HG03196 (cell line): ENCODE results near the gene ACSL3.
"Not testable (repeated sequence)": the region's sequence is repeated elsewhere in the genome, so short reads cannot be mapped to it uniquely, and the experiment has no call there.

ENCODE experiments used
- ATAC-seq: cut with Tn5 transposase; IDR thresholded peaks from one replicate; pipeline ENCODE4 v1.9.1; 2021; ENCODE audit not compliant: unreplicated experiment

ACSL3 gene

GRCh38 chr2:222968550-222969155 lies 107.8 kb downstream of the ACSL3 start:
- no peak for ATAC-seq

DNA sequence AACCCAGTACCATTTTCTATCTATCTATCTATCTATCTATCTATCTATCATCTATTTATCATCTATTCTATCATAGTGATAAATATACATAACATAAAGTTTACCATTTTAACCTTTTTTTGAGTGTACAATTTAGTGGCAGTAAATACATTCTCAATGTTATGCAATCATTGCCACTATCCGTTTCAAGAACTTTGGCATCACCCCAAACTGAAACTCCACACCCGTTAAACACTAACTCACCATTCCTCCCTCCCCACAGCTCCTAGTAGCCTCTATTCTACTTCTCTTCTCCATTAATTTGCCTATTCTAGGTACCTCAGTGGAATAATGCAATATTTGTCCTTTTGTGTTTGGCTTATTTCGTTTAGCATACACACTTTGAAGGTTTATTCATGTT lies 108.7 kb downstream of the ACSL3 start:
- ATAC-seq = no peak

DNA sequence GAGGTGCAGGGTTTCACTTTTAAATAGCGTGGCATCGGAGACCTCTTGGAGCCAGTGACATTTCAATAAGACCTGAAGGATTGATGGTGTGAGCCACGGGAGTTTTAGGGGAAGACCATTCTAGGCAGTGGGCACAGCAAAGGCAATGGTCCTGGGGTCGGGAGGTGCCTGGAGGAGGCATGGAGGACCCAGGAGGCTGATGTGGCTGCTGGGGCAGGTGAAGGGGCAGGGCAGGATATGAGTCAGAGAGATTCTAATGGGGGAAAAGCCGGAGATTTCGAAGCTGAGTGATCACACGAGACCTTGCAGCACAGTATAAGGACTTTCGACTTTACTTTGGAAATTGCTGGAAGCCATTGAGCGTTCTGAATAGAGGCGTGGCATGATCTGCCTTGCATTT lies 111.6 kb downstream of the ACSL3 start:
- ATAC-seq = no peak

- ATAC-seq = no peak
These were observed 112.4 kb downstream of the ACSL3 start for GRCh38 chr2:222973237-222973636.

DNA sequence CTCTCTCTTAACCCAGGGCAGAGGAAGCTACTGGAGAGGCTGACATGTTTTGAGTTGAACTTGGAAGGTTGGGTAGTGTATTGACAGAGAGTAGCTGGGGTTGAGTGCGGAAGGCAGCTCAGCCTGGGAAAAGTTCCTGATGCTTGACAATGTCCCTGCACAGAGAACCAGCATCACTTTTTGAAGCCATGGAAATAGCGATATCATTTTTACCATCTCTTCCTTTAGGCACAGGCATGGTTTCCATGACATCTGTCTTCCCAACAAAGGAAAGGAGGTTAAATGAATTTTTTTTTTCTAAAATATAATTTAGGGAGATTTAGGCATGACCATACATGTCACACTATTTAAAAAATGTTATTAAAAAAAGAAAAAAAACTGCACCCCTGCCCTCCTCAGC lies 112.9 kb downstream of the ACSL3 start:
- ATAC-seq = no peak

- ATAC-seq = no peak
These were observed 115.8 kb downstream of the ACSL3 start for GRCh38 chr2:222976521-222977061.

- no peak for ATAC-seq
These were observed 116.3 kb downstream of the ACSL3 start for GRCh38 chr2:222977121-222977520.

DNA sequence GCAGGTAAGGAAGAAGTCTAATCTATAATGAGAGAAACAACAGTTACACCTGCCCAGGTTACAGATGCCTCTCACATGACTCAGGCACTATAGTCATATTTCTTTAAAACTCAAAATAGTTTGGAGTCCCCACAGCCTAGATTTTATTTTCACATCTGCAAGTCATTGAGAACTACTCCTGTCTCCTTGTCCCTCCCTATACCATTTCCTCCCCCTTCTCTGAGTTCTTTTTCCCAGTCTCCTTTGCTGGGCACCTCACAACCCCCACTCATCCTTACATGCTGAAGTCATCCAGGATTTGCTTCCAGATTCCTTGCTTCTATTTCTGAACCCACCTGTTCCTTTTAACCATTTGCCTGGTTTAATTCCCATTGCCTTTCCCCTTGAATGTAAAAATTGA lies 118.0 kb downstream of the ACSL3 start:
- ATAC-seq = no peak

DNA sequence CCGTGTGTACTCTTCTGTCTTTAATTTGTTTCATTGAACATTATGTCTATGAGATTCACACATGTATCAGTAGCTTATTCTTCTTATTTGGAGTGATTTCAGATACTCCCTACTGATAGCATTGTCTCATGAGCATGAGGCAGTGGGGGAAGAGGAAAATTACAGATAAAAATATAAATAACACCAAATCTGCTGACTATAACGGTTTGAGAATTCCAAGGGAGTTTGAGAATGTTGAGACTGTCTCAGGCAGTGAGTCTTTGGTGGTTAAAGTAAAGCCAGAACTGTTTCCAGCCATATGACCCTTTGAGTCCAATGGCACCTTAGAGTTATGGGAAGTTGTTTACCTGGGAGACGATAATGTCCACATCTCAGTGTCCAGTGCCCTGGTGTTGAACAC lies 118.6 kb downstream of the ACSL3 start:
- ATAC-seq = no peak

DNA sequence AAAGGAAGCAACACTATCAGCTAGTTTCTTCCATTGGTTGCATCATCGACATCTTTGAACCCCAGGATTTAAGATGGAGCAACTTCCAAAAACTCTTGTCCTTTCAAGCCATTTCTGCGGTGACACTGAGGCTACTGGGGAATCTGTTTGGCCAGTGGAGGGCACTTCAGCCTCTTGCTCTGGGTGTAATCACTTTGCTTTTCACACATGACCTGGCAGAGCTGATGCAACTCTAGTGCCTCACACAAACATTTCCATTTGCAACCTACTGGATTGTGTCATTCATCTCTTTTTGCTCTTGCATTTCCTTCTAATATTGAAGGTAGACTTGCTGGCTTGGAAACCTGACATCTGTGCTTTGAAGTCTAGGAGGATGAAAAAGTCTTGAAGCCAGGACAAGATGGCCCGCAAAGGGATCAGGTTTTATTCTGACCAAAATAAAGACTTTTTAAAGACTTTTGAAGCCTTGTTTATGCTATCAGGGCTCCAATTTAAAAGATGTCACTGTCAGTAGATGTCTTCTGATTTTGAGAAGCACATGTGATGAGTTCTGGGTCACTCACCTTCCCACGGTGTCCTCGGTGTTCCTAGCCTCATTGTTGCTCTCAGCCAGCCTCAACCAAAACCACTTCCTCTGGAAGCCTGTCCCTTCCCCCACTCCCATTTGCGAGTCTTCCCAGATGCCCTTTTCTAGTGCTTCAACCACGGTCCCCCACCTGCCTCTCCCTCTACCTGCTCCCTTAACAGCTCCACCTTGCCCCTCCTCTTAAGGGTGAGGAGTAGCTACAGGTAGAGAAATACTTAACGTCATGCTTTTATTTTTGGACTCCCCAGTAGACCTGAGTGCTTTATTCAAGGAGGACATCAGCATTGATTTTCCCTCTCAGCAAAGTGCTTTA lies 121.4 kb downstream of the ACSL3 start:
- ATAC-seq = peak; percentile 52

DNA sequence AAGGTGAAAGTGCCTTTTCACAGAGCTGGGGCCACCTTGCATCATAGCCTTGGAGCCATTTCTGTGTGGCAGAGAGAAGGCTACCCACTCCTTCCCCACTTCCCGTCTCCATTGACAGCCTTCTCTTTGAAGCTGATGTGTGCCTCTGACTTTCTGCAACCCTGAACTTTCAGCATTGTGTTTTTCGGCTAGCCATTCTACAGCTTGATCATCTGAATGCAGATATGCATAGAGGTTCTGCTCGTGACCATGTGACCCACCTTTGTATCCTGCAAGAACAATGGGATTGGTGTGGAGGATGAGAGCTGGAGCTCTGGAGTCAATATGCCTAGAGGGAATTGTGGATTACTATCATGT lies 122.1 kb downstream of the ACSL3 start:
- ATAC-seq = no peak

GRCh38 chr2:222984908-222985307 lies 124.1 kb downstream of the ACSL3 start:
- ATAC-seq = no peak

DNA sequence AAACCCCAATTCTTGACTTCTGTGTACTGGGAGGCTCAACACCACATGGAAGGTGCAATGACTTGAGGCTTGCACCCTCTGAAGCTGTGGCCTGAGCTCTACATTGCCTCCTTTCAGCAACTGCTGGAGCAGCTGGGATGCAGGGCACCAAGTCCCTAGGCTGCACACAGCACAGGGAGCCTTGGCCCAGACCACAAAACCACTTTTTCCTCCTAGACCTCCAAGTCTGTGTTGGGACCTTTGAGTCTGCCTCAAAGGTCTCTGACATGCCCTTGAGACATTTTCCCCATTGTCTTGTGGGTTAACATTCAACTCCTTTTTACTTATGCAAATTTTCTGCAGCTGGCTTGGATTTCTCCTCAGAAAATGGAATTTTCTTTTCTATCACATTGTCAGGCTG lies 128.6 kb downstream of the ACSL3 start:
- no peak for ATAC-seq

GRCh38 chr2:222990206-222990605 lies 129.4 kb downstream of the ACSL3 start:
- not testable (repeated sequence) for ATAC-seq

DNA sequence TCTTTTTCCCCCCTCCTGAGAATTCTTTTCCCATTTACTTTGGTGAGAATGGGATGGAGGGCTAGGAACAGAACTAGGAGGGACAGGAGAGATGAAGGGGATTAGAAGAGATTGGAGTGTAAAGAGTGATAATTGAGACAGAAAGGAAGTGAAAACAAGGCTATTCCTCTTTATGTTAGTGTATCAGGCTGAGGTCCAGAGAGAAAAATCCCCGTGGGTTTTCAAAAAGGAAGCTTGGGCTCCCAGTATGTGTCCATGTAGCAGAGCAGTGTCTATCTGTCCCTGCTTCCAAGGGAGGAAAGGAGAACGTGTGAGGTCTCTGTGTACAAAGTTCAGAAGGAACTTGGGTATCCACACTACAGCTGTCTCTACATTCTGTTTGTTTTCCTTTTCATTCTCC lies 131.3 kb downstream of the ACSL3 start:
- no peak for ATAC-seq
